ENCODE data around the gene CCDC38. TPM values are rescaled to one million over a fixed set of nuclear protein-coding genes. Genes with fewer than 3 reads are reported as not detected.

The CCDC38 gene
- total and polyA plus RNA-seq, 10 of the 15 experiments (the other 5 are each of a cell fraction or from before 2014, with no cell fraction given): 0.04 to 0.05 TPM; not detected in 8

DNA sequence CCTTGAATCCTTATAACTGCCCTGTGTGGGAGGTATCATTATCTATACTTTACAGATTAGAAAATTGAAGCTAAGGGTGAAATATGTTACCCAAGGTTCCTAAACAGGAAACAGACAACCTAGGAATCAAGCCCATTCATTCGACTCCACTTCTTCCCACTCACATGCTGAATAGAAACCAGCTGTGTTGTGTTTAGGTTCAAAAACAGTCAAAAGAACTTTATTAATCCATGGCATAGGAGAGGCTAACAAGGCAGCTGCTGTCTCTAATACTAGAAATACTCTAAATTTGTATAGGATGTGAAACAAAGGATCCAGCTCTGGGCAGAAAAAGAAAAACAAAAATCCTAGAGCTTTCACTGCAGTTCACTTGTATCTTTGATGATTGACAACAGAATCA, 10.6 kb upstream of the CCDC38 start:
- H3K9me3 ChIP-seq (replicated peaks; ENCODE audit: control insufficient read depth, insufficient read depth, low read length): no peaks in the 10 kb centered on the region
- BruUV-seq (replicated peaks): no TSS peak
- H3K79me2 ChIP-seq (ENCODE audit: control insufficient read depth, insufficient read depth, low read length): no peaks in the 10 kb centered on the region
- WGBS (ENCODE audit: insufficient coverage, insufficient replicate concordance, low lambda C conversion rate, missing lambda C conversion rate): 0% methylated on average over 1 of the region's 1 CpG
- RAD21 ChIA-PET (ENCODE audit: unreplicated experiment): no interaction called here
- H2AFZ ChIP-seq (ENCODE audit: control insufficient read depth, low read depth, low read length): no peak overlapping the region
- DNase-seq (ENCODE audit: low read depth, low spot score) (no peak), ATAC-seq (no peak), FAIRE-seq (no peak)
- no peak overlapping the region for H3K27ac ChIP-seq (ENCODE audit: control insufficient read depth, insufficient read depth)
- intact Hi-C loops (cut with micrococcal nuclease; ENCODE audit: unreplicated experiment): no loop called here
- H3K27me3 ChIP-seq (replicated peaks in 1 of 2; ENCODE audit: control insufficient read depth in 2 of 2, insufficient read depth in 2 of 2, low read length in 1 of 2): no peaks in the 10 kb centered on the region; a peak in 1 of 4 replicates
- SMC1A ChIA-PET (ENCODE audit: uncharacterized antibody, unreplicated experiment): interaction anchor here (0.8 to 1.6 kb wide), 6 partner anchors 10 to 78 kb away, joined by 3 to 6 read pairs (median 4); partner anchors contain the start of genes AMDHD1 and CCDC38
- no peaks in the 10 kb centered on the region for H3K36me3 ChIP-seq (ENCODE audit: control insufficient read depth in 2 of 2, insufficient read depth in 2 of 2, low read length in 1 of 2)
- H4K20me1 ChIP-seq (ENCODE audit: control insufficient read depth, insufficient read depth): no peaks in the 10 kb centered on the region
- no peak overlapping the region for H3K4me2 ChIP-seq (ENCODE audit: control insufficient read depth, insufficient read depth)
- no peak overlapping the region for H3K9ac ChIP-seq (ENCODE audit: control insufficient read depth, insufficient read depth, low read length)
- CTCF ChIA-PET: interaction anchor here (1.1 to 4.4 kb wide), 3 partner anchors 10 to 44 kb away, joined by 3 to 26 read pairs (median 3); partner anchors contain the start of genes AMDHD1 and CCDC38
- no peak overlapping the region for H3K4me3 ChIP-seq
- in situ Hi-C loops (cut with MboI): no loop called here
- POLR2A ChIA-PET: no interaction called here
- no peaks in the 10 kb centered on the region for H3K4me1 ChIP-seq (ENCODE audit: control insufficient read depth, insufficient read depth, low read length)
- TF ChIP-seq HDAC2 (IDR thresholded peaks at IDR 0.05) (no peak), ZNF24 (IDR thresholded peaks at IDR 0.05) (no peak), IKZF2 (IDR thresholded peaks at IDR 0.05) (no peak), BRCA1 (IDR thresholded peaks at IDR 0.05; ENCODE audit: low read depth, low read length) (no peak), TBL1XR1 (IDR thresholded peaks at IDR 0.05; ENCODE audit: low read depth, low read length) (no peak), CBFB (IDR thresholded peaks at IDR 0.05; ENCODE audit: low read depth) (no peak), SMAD5 (IDR thresholded peaks at IDR 0.05; ENCODE audit: low read depth) (no peak), RUNX3 (IDR thresholded peaks at IDR 0.05; ENCODE audit: low read length) (no peak), NFXL1 (IDR thresholded peaks at IDR 0.05; ENCODE audit: borderline replicate concordance) (no peak), ZNF207 (IDR thresholded peaks at IDR 0.05; ENCODE audit: borderline replicate concordance) (no peak), CBX3 (IDR thresholded peaks at IDR 0.05; ENCODE audit: borderline replicate concordance, low read depth) (no peak), NR2C1 (IDR thresholded peaks at IDR 0.05) (no peak), NR2C2 (IDR thresholded peaks at IDR 0.05; ENCODE audit: borderline replicate concordance, control insufficient read depth, insufficient read length, low read depth) (no peak), BCL3 (IDR thresholded peaks at IDR 0.05; ENCODE audit: borderline replicate concordance, insufficient read depth, low read depth, low read length, poor library complexity, severe bottlenecking) (no peak), SPI1 (IDR thresholded peaks at IDR 0.05; ENCODE audit: borderline replicate concordance, insufficient read depth, low read depth, low read length) (no peak), GABPA (IDR thresholded peaks at IDR 0.05; ENCODE audit: low read depth) (no peak), E2F8 (IDR thresholded peaks at IDR 0.05; ENCODE audit: low read depth, partially characterized antibody) (no peak)
- TF ChIP-seq, protein P1, sequence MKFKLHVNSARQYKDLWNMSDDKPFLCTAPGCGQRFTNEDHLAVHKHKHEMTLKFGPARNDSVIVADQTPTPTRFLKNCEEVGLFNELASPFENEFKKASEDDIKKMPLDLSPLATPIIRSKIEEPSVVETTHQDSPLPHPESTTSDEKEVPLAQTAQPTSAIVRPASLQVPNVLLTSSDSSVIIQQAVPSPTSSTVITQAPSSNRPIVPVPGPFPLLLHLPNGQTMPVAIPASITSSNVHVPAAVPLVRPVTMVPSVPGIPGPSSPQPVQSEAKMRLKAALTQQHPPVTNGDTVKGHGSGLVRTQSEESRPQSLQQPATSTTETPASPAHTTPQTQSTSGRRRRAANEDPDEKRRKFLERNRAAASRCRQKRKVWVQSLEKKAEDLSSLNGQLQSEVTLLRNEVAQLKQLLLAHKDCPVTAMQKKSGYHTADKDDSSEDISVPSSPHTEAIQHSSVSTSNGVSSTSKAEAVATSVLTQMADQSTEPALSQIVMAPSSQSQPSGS (IDR thresholded peaks at IDR 0.05; ENCODE audit: low read length): no peak

All from GM12878 (cell line).